Forelimb muscle (tissue), 1 donor: ENCODE results near the gene CKAP4. TPM values are rescaled to one million over a fixed set of nuclear protein-coding genes. Genes with fewer than 3 reads are reported as not detected.

Experiments
- DNase-seq: peaks from one replicate; pipeline ENCODE4 v3.0.0-alpha.2; 2013; ENCODE audit warnings: low read depth
- polyA plus RNA-seq: library from polyadenylated mRNA; unstranded; fragments of 120-200 nt; gene quantifications from one replicate; pipeline ENCODE4 v1.2.1, GENCODE V29; 2013; ENCODE audit not compliant: insufficient read length

Gene CKAP4
- polyA plus RNA-seq, 1 donor = 73.5 TPM

GRCh38 chr12:106197906-106198623 lies 49.8 kb downstream of the CKAP4 start:
- DNase-seq = no peak

DNA sequence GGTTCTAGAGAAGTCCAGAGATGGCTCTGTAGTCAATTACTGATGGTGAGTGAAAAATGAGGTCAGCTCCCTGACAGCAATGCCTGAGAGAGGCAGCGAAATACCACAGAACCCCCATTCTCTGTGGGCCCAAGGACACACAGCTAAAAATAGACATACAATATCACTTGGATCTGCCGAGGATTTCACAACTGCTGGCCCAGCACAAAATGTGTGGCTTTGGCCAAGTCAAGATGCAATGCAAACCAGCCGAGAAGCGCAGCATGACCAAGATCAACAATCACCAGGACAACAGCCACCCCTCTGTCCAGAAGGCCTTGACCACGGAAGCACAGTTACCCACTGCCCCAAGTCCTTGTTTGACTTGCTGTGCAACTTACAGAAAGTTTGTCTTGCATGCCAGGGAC lies 52.2 kb downstream of the CKAP4 start:
- no peak for DNase-seq

DNA sequence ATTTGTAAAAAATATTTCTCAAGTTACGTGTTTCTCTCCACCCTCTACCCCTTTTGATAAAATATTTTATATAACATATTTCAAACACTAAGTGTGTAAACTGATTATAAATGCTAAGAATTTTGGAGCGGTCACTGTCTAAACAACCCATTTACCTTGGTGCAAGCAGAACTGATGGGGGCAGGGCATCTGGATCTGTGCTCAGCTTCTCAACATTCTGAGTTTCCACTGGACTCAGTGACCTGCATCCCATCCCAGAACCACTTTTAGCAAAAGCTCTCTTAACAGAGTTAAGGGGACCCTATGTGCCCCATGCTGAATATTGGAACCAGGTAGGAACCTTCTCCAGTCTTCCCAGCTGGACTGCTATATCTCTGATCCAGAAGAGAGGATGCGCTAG lies 53.5 kb downstream of the CKAP4 start:
- DNase-seq = no peak

DNA sequence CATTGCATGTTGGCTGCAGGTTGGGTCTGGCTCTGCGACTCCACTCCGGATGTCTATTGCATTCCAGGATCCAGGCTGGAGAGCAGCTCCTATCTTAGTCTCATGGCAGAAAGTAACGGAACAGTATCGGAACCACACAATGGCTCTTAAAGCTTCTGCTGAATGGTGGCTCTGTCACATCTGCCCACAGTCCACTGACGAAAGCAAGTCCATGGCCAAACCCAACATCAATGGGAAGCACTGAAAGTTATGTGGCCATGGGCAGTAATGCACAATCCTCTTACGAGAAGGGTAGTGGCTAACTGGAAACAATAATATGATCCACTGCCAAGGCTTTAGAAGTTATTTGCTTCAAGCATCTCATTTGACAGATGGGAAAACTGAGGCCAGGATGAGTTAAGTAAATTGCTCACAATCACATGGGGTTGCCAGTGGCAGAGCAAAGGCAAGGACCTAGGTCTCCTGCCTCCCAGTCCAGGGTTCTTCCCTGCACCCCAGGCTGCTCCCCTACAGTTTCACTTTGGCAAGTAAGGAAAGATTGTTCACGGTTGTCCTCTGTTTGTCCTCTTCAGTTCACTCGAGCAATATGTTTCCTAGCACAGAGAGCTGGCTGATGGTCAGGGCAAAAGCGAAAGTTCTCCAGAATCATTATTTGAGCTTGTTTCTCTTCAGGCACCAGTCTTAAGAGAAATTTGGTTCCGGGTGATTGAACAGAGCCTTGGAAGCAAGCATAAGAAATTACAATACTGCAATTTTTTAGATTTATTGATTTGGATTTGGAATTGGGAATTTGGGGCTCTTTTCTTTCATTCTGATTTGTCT lies 54.2 kb downstream of the CKAP4 start:
- no peak for DNase-seq

- DNase-seq = no peak
These were observed 55.0 kb downstream of the CKAP4 start for GRCh38 chr12:106192659-106193393.

DNA sequence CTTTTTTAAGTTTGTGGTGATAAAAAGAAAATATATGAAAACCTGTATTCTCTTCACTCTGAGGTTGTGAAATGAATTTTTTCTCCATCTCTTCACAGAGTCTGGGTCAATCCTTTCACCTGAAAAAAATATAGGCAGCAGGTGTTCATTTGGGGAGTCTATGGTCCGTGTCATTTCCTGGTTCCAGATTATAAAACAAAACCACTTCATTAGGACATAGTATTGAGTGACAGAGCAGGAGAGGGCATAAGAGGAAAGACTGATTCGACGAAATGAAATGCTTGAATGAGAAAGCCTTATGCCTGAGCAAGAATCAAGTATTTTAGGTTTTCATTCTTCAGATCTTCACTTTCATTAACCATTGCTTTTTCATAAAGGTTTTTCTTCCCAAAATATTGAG lies 57.2 kb downstream of the CKAP4 start:
- DNase-seq = no peak

- DNase-seq = no peak
These were observed 58.5 kb downstream of the CKAP4 start for GRCh38 chr12:106189341-106189740.

DNA sequence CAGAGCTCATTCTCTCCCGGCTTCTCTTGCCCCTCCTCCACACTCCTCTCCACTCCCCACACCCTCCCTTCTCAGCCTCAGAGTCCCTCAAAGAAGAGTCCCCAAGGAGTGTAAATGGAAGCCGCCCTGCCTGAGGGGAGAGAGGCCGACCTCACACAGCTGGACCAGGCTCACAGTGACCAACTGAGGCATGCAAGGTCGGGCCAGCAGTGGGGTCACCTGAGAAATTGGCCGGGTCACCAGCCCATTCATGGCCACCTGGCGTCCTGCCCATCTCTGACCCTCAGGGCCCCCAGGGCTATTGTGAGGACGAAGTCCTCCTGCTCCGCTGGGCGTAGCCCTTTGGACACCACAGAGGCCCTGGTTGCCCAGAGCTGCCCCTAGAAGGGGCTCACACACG lies 59.6 kb downstream of the CKAP4 start:
- no peak for DNase-seq

Other genes starting within 250 kb of the CKAP4 start
- 9.6 TPM for gene NUAK1, start 109.1 kb downstream of the CKAP4 start, polyA plus RNA-seq
- gene TCP11L2, start 54.7 kb upstream of the CKAP4 start, polyA plus RNA-seq = 11.4 TPM
- gene POLR3B, start 109.7 kb upstream of the CKAP4 start, polyA plus RNA-seq = 11.4 TPM